NB4 (cell line): ENCODE results near the gene PIP4K2A.

Experiments used
- DNase-seq: peaks from one replicate; pipeline ENCODE4 v3.0.0; 2010; ENCODE audit warnings: low read depth
- H3K4me3 ChIP-seq: one replicate; pipeline ENCODE4 v1.5.1; 2011; ENCODE audit warnings: mild to moderate bottlenecking, low read depth, low read length, moderate library complexity
- MAX ChIP-seq: IDR thresholded peaks from 2 replicates; pipeline ENCODE4 v1.6.1; 2011; ENCODE audit warnings: low read depth, low read length
- MYC ChIP-seq: IDR thresholded peaks from 2 replicates; pipeline ENCODE4 v1.6.1; 2011; ENCODE audit warnings: low read depth, low read length
- POLR2A ChIP-seq: IDR thresholded peaks from 2 replicates; pipeline ENCODE4 v1.6.1; 2011; ENCODE audit warnings: mild to moderate bottlenecking; ENCODE audit not compliant: insufficient read length; ENCODE audit errors: extremely low read depth
- TF ChIP-seq, protein P1 (sequence below): IDR thresholded peaks from one replicate; pipeline ENCODE4 v1.5.1; 2012; ENCODE audit warnings: low read depth, low read length

The PIP4K2A gene

DNA sequence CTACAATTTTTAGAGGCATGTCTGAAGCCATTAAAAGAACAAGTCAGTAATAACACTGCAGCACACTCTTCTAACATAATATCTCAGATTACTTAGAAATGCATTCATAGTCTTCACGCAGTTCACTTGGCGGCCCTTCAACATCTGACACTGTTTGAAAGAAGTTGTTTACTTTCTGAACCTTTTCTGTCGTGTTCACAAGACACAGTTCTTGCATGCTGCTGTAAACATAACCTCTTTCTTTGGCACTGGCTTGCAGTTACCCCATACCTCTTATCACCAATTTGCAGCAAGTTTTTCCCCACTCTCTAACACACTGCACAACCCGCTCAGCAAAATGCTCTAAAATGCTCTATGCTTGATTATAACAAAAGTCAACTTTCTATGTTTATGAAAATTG is 12.0 kb downstream of the PIP4K2A start:
- DNase-seq, result no peak
- H3K4me3 ChIP-seq, result no peak overlapping the region
- TF ChIP-seq MAX, result no peak
- no peak for TF ChIP-seq POLR2A
- TF ChIP-seq MYC, result no peak
- TF ChIP-seq, protein P1, sequence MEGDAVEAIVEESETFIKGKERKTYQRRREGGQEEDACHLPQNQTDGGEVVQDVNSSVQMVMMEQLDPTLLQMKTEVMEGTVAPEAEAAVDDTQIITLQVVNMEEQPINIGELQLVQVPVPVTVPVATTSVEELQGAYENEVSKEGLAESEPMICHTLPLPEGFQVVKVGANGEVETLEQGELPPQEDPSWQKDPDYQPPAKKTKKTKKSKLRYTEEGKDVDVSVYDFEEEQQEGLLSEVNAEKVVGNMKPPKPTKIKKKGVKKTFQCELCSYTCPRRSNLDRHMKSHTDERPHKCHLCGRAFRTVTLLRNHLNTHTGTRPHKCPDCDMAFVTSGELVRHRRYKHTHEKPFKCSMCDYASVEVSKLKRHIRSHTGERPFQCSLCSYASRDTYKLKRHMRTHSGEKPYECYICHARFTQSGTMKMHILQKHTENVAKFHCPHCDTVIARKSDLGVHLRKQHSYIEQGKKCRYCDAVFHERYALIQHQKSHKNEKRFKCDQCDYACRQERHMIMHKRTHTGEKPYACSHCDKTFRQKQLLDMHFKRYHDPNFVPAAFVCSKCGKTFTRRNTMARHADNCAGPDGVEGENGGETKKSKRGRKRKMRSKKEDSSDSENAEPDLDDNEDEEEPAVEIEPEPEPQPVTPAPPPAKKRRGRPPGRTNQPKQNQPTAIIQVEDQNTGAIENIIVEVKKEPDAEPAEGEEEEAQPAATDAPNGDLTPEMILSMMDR, result no peak

DNA sequence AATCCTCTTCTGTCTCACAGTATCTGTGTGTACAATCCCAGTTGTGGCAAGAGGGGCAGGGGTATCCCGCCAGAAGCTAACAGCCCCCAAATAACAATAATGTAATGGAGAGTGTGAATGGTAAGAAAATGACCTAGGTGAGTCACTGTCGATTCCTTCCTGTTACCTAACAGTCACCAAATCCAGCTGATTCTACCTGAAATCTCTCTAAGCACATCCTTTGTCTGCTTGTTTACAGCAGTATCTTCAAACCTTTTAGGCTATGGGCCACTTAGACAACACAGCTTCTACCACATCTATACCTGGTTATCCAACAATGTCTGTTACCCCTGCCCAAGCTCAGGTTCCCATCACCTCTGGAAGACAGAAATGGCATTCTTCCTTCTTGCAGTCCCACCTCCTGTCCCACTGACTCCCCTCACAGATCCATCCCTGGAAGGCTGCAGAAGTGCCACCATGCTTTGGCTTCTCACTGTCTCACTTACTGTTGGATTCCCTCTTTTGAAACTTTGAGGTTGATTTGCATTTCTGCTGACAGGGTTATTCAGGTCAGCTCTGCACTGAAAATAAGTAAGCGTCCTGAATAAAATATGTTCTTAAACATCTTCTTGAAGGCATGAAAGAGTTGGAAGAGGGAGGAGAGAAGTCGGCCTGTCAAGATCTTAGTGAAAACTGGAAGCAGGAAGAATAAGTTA is 13.1 kb downstream of the PIP4K2A start:
- H3K4me3 ChIP-seq, result no peak overlapping the region
- TF ChIP-seq MAX (no peak), POLR2A (no peak), MYC (no peak)
- TF ChIP-seq, protein P1, result no peak
- no peak for DNase-seq

DNA sequence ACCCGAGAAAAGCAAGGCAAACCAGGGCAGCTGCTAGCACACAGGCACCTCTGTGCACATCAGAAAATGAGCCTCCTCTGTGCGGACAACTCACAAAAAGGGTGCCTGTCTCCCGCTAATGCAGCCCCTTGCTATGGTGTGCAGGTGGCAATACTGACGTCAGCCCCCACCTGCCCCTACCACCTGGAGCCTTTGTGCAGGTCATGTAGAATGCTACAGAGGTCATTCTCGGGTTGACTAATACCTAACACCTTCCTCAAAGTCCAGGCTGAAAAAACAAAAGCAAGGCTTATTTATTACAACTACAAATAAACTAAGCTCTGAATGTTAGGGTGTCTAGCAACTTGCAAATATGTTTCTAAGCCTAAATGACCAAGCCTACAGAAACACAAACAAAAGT is 13.9 kb downstream of the PIP4K2A start:
- no peak overlapping the region for H3K4me3 ChIP-seq
- DNase-seq, result no peak
- TF ChIP-seq MAX, result no peak
- TF ChIP-seq MYC, result no peak
- no peak for TF ChIP-seq POLR2A
- TF ChIP-seq, protein P1, result no peak

DNA sequence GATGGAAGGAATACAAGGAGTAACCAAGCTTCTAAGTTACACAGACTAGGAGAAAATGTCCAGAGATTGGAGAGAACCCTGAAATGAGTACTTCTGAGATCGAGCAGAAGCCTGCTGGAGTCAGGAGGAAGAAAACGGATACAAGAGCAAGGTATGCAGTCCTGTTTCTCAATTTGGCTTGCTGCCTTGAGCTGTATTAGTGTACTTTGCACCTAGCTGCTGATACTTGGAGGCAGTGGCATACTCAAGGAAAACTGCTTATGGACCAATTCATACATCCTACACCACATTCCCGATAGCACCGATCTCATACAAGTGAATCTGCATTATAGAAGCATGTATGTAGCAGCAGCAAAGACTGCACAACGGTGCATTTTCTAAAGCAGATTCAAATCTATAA is 14.4 kb downstream of the PIP4K2A start:
- H3K4me3 ChIP-seq, result no peak overlapping the region
- no peak for TF ChIP-seq POLR2A
- no peak for TF ChIP-seq MYC
- no peak for TF ChIP-seq MAX
- TF ChIP-seq, protein P1, result no peak
- DNase-seq, result no peak

DNA sequence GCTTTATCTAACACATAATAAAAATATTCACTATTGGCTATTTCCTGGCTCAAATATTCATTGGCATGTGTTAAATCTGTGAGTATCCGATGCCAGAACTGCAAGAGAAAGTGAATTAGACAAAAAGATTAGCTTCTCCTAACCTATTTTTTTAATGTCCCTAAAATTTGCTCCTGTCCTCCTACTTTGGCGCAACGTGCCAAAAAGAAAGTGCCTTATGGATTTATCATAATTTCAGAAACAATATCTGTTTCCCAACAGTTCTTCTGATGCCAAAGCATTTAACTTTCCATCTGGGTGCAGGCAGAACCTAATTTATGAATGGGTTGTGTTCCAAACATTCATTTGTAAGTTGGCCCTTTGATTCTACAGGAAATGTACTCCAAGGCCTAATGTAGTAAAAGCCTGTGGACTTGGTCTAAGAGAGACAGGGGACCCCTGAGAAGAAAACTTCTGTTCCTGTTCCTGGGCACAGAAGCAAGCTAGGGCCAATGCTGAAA is 15.4 kb downstream of the PIP4K2A start:
- TF ChIP-seq POLR2A (no peak), MYC (no peak)
- no peak for DNase-seq
- H3K4me3 ChIP-seq, result no peak overlapping the region

DNA sequence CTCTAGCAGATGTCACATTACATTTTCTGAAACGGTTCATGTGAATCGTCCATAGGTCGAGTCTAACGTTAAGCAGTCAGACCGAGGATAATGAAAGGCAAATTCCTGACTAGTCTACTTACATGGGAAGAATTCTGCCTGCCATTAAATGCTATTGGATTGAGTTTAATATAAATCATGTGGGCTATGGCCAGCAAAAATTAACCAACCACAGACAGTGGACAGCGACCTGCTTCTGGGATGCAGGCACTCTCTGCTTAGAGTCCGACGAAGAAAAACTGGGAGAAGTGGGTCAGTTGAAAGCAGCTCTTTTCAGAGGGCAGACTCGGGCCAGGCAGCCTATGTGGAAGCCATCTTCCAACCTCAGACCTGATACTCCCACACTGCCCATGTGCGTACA is 16.6 kb downstream of the PIP4K2A start:
- no peak overlapping the region for H3K4me3 ChIP-seq
- TF ChIP-seq POLR2A (no peak), MYC (no peak), MAX (no peak)
- TF ChIP-seq, protein P1, result no peak
- DNase-seq, result no peak
